Endodermal cell (in vitro differentiated cells): ENCODE data around the gene ABTB2. TPM values are rescaled to one million over a fixed set of nuclear protein-coding genes. Genes with fewer than 3 reads are reported as not detected.

Experiments
- DNase-seq: peaks from one replicate; pipeline ENCODE4 v3.0.0-alpha.2; 2017
- H3K27ac ChIP-seq: 2 replicates; pipeline ENCODE4 v1.5.1; 2013; ENCODE audit warnings: mild to moderate bottlenecking, low read depth, low read length, moderate library complexity
- H3K27me3 ChIP-seq: 2 replicates; pipeline ENCODE4 v1.6.1; 2013; ENCODE audit warnings: mild to moderate bottlenecking, low read length, moderate library complexity; ENCODE audit not compliant: insufficient read depth, control insufficient read depth, poor library complexity, severe bottlenecking
- H3K36me3 ChIP-seq: 2 replicates; pipeline ENCODE4 v1.7.0; 2013; ENCODE audit warnings: mild to moderate bottlenecking, low read length, moderate library complexity; ENCODE audit not compliant: control insufficient read depth, insufficient read depth
- H3K4me1 ChIP-seq: one replicate; pipeline ENCODE4 v1.7.0; 2013; ENCODE audit warnings: low read length; ENCODE audit not compliant: control insufficient read depth, insufficient read depth
- H3K4me3 ChIP-seq: 2 replicates; pipeline ENCODE4 v1.5.1; 2013; ENCODE audit warnings: mild to moderate bottlenecking, low read length, moderate library complexity
- H3K9ac ChIP-seq: 2 replicates; pipeline ENCODE4 v1.6.1; 2013; ENCODE audit warnings: mild to moderate bottlenecking, low read length, moderate library complexity; ENCODE audit not compliant: poor library complexity, severe bottlenecking; ENCODE audit errors: extremely low read depth
- H3K9me3 ChIP-seq: 2 replicates; pipeline ENCODE4 v1.6.1; 2013; ENCODE audit warnings: mild to moderate bottlenecking, low read length, moderate library complexity; ENCODE audit not compliant: control insufficient read depth
- H3K27ac Mint-ChIP-seq: 2 replicates; pipeline ENCODE4 v1.8.0; 2020; ENCODE audit warnings: mixed read lengths
- H3K27me3 Mint-ChIP-seq: 2 replicates; pipeline ENCODE4 v1.8.0; 2021; ENCODE audit warnings: mild to moderate bottlenecking, mixed read lengths; ENCODE audit not compliant: insufficient read depth
- H3K36me3 Mint-ChIP-seq: 2 replicates; pipeline ENCODE4 v1.8.0; 2020; ENCODE audit warnings: low read depth, mixed read lengths
- H3K4me1 Mint-ChIP-seq: 2 replicates; pipeline ENCODE4 v1.8.0; 2020; ENCODE audit warnings: mixed read lengths
- H3K4me3 Mint-ChIP-seq: 2 replicates; pipeline ENCODE4 v1.8.0; 2020; ENCODE audit warnings: mild to moderate bottlenecking, moderate library complexity, mixed read lengths
- H3K9me3 Mint-ChIP-seq: 2 replicates; pipeline ENCODE4 v1.8.0; 2020; ENCODE audit warnings: mild to moderate bottlenecking, mixed read lengths
- WGBS, 2 experiments: methylation state at CpG; one replicate each; pipeline versions ENCODE4 v1.1.5 to v1.1.7; 2013; ENCODE audit warnings: missing lambda C conversion rate in 2 of 2, mixed read lengths in 1 of 2; ENCODE audit not compliant: insufficient coverage in 1 of 2, insufficient read length in 1 of 2; 5-methylcytosine and 5-hydroxymethylcytosine counted together
- total RNA-seq, 2 donors: library from RNA; stranded (reverse); fragmentation: NEBNext Ultra II Directional in 1 of 2; extraction: Animal tissue kit (Norgen Biotek cat#: 25700) in 1 of 2; gene quantifications; 2 replicates in 1 of 2; 3 replicates in 1 of 2; pipeline ENCODE4 v1.2.1, GENCODE V29; 2021
- TF ChIP-seq, protein P1 (sequence below): fragments of 200-600 bp; sonication (generic); conservative IDR thresholded peaks from 2 replicates; pipeline ENCODE4 v1.5.0; 2021; ENCODE audit warnings: antibody characterized with exemption, mild to moderate bottlenecking

Gene ABTB2
- total RNA-seq, 2 donors from 2014 or later = 2.9 to 5.2 TPM

DNA sequence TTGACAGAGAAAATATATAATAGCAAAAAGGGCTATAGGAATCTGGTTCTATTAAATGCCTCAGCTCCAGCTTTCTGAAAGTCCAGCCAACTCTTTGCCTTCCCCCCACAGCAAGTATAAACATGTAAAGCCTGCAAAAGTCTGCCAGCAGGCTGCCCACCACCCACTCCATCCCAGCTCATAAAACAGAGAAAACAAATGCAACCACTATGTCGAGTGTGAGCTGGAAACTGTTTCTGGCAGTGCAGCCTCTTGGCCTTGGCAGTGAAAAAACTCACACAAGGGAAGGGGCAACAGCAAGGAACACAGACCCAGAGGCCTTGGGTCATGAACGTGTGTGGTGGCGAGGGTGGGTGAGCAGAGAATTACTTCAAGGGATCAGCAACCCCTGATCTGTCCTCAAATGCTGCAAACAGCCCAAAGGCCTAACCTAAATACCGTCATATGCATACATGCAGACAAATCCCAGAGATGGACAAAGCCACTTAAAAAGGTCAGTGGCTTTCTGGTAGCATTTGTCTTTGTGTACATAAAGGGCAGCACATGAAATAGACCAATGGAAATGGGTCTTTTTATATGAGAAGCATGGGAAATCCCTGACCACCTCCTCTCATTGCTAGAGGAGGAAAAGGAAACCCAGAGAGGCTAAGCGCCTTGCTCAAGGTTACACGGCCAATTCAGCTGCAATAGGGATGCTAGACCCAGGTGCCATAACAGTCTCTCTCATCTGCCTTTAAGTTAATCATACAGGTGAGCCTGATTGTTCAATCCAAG is 177.6 kb downstream of the ABTB2 start:
- H3K4me1 Mint-ChIP-seq = peaks cover 4% of the 10 kb centered on the region
- no peaks in the 10 kb centered on the region for H3K36me3 Mint-ChIP-seq
- Histone ChIP-seq H3K9me3 (no peaks in the 10 kb centered on the region), H3K27me3 (no peaks in the 10 kb centered on the region), H3K9ac (no peak overlapping the region), H3K4me3 (no peak overlapping the region), H3K4me1 (peaks cover 2% of the 10 kb centered on the region), H3K27ac (no peak overlapping the region), H3K36me3 (peaks cover 3% of the 10 kb centered on the region)
- no peak for DNase-seq
- H3K4me3 Mint-ChIP-seq = no peak overlapping the region
- H3K27ac Mint-ChIP-seq = no peak overlapping the region
- peaks cover 5% of the 10 kb centered on the region for H3K27me3 Mint-ChIP-seq
- TF ChIP-seq, protein P1, sequence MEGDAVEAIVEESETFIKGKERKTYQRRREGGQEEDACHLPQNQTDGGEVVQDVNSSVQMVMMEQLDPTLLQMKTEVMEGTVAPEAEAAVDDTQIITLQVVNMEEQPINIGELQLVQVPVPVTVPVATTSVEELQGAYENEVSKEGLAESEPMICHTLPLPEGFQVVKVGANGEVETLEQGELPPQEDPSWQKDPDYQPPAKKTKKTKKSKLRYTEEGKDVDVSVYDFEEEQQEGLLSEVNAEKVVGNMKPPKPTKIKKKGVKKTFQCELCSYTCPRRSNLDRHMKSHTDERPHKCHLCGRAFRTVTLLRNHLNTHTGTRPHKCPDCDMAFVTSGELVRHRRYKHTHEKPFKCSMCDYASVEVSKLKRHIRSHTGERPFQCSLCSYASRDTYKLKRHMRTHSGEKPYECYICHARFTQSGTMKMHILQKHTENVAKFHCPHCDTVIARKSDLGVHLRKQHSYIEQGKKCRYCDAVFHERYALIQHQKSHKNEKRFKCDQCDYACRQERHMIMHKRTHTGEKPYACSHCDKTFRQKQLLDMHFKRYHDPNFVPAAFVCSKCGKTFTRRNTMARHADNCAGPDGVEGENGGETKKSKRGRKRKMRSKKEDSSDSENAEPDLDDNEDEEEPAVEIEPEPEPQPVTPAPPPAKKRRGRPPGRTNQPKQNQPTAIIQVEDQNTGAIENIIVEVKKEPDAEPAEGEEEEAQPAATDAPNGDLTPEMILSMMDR = no peak
- WGBS, 2 experiments = 90 to 92% methylated on average over 6 of the region's 6 CpGs
- H3K9me3 Mint-ChIP-seq = no peaks in the 10 kb centered on the region

DNA sequence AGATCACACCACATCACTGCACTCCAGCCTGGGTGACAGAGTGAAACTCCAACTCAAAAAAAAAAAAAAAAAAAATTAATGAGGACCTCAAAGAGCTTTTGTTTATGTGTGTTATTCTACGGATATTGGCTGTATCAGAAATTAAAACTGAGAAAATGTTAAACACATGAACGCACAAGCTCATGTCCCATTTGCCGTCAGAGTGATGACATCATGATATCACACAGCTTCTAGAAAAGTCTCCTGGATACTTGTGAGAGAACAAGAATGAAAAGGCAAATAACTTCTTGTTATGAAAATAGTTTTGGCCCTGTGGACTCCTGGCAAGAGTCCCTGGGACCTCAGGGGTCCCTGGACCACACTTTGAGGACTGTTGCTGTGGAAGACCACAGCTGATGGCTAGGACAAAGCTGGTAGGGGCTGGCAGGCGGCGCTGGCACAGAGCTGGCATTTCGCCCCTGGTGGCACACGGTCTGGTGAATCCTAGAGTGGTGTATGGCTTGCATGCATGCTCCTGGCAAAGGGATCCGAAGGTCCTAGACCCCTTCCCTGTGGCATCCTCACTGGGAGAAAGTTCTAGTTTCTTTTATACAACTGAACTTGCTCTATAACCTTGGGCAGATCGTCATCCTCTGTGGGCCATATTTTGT is 178.7 kb downstream of the ABTB2 start:
- H3K27ac Mint-ChIP-seq = no peak overlapping the region
- H3K27me3 Mint-ChIP-seq = peaks cover 12% of the 10 kb centered on the region
- no peak for DNase-seq
- Histone ChIP-seq H3K4me1 (peaks cover 2% of the 10 kb centered on the region), H3K9me3 (no peaks in the 10 kb centered on the region), H3K4me3 (no peak overlapping the region), H3K27ac (no peak overlapping the region), H3K36me3 (no peaks in the 10 kb centered on the region), H3K27me3 (no peaks in the 10 kb centered on the region), H3K9ac (no peak overlapping the region)
- TF ChIP-seq, protein P1 = no peak
- H3K9me3 Mint-ChIP-seq = no peaks in the 10 kb centered on the region
- no peak overlapping the region for H3K4me3 Mint-ChIP-seq
- no peaks in the 10 kb centered on the region for H3K4me1 Mint-ChIP-seq
- no peaks in the 10 kb centered on the region for H3K36me3 Mint-ChIP-seq
- WGBS, 2 experiments = 95 to 96% methylated on average over 6 to 9 of the region's 9 CpGs

DNA sequence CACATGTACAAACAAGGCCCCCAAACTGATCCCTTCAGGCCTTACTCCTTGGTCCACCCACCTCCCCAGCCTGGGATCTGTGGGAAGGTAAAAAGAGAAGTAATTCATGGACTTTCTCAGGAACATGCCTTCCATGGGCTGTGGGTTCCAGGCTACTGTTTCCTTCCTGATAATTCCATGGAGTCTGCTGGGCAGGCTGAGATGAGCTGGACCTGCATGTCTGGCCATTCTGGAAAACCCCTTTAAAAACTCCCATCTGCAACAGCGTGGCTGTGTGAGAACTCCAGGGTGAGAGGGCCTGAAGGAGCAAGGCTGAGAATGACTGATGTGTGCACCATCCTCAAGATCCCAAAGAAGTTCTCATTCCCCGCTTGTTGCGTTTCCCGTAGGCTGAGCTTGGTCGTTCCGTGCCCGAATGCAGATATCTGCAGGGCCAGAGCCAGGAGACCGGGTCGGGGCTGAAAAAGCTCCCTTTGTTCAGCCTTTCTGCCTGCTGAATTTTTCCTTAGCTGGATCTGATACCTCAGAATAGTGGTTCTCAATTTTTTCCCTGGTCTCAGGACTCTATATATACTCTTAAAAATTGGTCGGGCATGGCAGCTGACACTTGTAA is 179.5 kb downstream of the ABTB2 start:
- no peak overlapping the region for H3K9ac ChIP-seq
- Mint-ChIP-seq H3K27me3 (peaks cover 18% of the 10 kb centered on the region), H3K4me1 (no peaks in the 10 kb centered on the region), H3K9me3 (no peaks in the 10 kb centered on the region), H3K36me3 (no peaks in the 10 kb centered on the region), H3K4me3 (no peak overlapping the region), H3K27ac (no peak overlapping the region)
- DNase-seq = no peak
- no peaks in the 10 kb centered on the region for H3K27me3 ChIP-seq
- H3K4me3 ChIP-seq = no peak overlapping the region
- TF ChIP-seq, protein P1 = no peak
- WGBS, 2 experiments = 91 to 95% methylated on average over 9 to 10 of the region's 10 CpGs
- no peaks in the 10 kb centered on the region for H3K9me3 ChIP-seq
- H3K27ac ChIP-seq = no peak overlapping the region
- peaks cover 2% of the 10 kb centered on the region for H3K4me1 ChIP-seq
- no peaks in the 10 kb centered on the region for H3K36me3 ChIP-seq
